ENCODE data around the gene PIGQ.

PIGQ gene

DNA sequence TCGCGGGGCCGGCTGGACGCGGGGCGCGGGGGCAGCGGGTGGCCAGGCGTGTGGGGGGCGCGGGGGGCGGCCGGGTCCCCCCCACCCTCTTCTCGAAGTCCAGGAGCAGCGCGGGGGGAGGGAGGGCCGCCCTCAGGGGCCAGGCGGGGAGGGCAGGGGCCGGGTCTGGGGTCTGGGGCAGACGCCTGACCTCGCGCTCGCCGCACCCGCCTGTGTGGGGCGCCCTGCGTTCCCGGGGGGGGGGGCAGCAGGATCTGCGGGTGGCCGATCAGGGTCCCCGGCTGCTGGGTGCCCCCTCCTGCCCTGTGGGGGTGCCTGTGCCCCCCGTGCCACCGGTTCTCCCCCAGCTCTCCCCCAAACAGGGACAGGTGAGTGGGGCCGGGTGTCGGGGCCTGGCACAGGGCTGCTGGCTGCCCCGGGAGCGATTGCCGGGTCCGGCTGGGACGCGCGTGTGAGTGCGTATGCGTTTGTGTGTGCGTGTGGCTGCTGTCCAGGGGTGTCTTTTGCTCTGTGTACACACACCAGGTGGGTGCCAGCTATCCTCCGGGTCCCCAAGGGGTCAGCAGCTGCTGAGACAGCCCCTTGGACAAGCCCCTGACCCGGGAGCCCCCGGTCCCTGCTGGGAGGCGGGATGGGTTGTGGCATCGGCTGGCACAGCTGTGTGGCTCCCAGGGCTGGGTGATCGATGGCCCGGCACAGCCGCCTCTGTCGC is 8.9 kb upstream of the PIGQ start:
- no CpG with 5 or more reads among the region's 54 CpGs for WGBS (ENCODE audit: extremely low coverage, insufficient coverage, insufficient read length)
- Histone ChIP-seq H4K8ac (ENCODE audit: low read depth, low read length) (no peak overlapping the region), H3K9me3 (ENCODE audit: insufficient read depth, low read depth, low read length) (peaks cover 6% of the 10 kb centered on the region)

GRCh38 chr16:561413-561794 is 8.4 kb upstream of the PIGQ start:
- Histone ChIP-seq H2AFZ (ENCODE audit: insufficient read depth, low read length, poor library complexity) (no peak overlapping the region), H3K4me3 (ENCODE audit: low read depth, low read length) (no peak overlapping the region), H3K27ac (ENCODE audit: low read depth, low read length) (no peak overlapping the region), H3K23ac (ENCODE audit: low read length) (no peak overlapping the region), H3K4me1 (ENCODE audit: control insufficient read depth in 1 of 2, insufficient read depth in 2 of 2, low read length in 2 of 2) (peaks cover 16 to 17% of the 10 kb centered on the region in 2 experiments), H2BK12ac (ENCODE audit: low read length) (no peak overlapping the region), H3K18ac (ENCODE audit: low read length) (no peak overlapping the region), H3K9ac (ENCODE audit: low read length) (no peak overlapping the region), H3K9me3 (ENCODE audit: insufficient read depth, low read depth, low read length) (peaks cover 6% of the 10 kb centered on the region), H3K27me3 (ENCODE audit: insufficient read depth, low read length) (peaks cover 36% of the 10 kb centered on the region), H3K14ac (ENCODE audit: low read length) (no peak overlapping the region), H3K79me2 (ENCODE audit: control insufficient read depth, insufficient read depth, low read length, poor library complexity) (no peaks in the 10 kb centered on the region), H2BK5ac (ENCODE audit: low read depth, low read length, poor library complexity) (no peak overlapping the region), H2AK5ac (ENCODE audit: low read length) (no peak overlapping the region), H4K91ac (ENCODE audit: low read depth, low read length) (no peak overlapping the region), H3K4me2 (ENCODE audit: low read length) (no peak overlapping the region), H3K79me1 (ENCODE audit: low read length) (peaks cover 1% of the 10 kb centered on the region), H4K8ac (ENCODE audit: low read depth, low read length) (no peak overlapping the region), H3K36me3 (ENCODE audit: control insufficient read depth in 1 of 2, insufficient read depth in 2 of 2, low read length in 2 of 2) (no peaks in the 10 kb centered on the region), H3K4ac (ENCODE audit: low read depth, low read length) (no peak overlapping the region), H4K12ac (ENCODE audit: low read depth, low read length) (no peak overlapping the region), H2BK120ac (ENCODE audit: insufficient read depth, low read length, poor library complexity) (no peak overlapping the region)
- no CpG with 5 or more reads among the region's 15 CpGs for WGBS (ENCODE audit: extremely low coverage, insufficient coverage, insufficient read length)
- DNase-seq = no peak

More for the DNA sequence above, 8.9 kb upstream of the PIGQ start:
- H2BK120ac ChIP-seq (ENCODE audit: insufficient read depth, low read length, poor library complexity) = no peak overlapping the region
- H3K4me3 ChIP-seq (ENCODE audit: low read depth, low read length) = no peak overlapping the region
- no peak overlapping the region for H2BK12ac ChIP-seq (ENCODE audit: low read length)
- H3K36me3 ChIP-seq (ENCODE audit: control insufficient read depth in 1 of 2, insufficient read depth in 2 of 2, low read length in 2 of 2) = no peaks in the 10 kb centered on the region
- no peak overlapping the region for H2AFZ ChIP-seq (ENCODE audit: insufficient read depth, low read length, poor library complexity)
- no peak overlapping the region for H3K18ac ChIP-seq (ENCODE audit: low read length)
- no peak overlapping the region for H2AK5ac ChIP-seq (ENCODE audit: low read length)
- peaks cover 11% of the 10 kb centered on the region in 2 experiments for H3K4me1 ChIP-seq (ENCODE audit: control insufficient read depth in 1 of 2, insufficient read depth in 2 of 2, low read length in 2 of 2)
- no peak overlapping the region for H2BK5ac ChIP-seq (ENCODE audit: low read depth, low read length, poor library complexity)
- no peak overlapping the region for H3K27ac ChIP-seq (ENCODE audit: low read depth, low read length)
- H3K79me1 ChIP-seq (ENCODE audit: low read length) = no peaks in the 10 kb centered on the region
- H3K14ac ChIP-seq (ENCODE audit: low read length) = no peak overlapping the region
- peaks cover 36% of the 10 kb centered on the region for H3K27me3 ChIP-seq (ENCODE audit: insufficient read depth, low read length)
- no peak overlapping the region for H4K12ac ChIP-seq (ENCODE audit: low read depth, low read length)
- DNase-seq = no peak
- no peaks in the 10 kb centered on the region for H3K79me2 ChIP-seq (ENCODE audit: control insufficient read depth, insufficient read depth, low read length, poor library complexity)
- H4K91ac ChIP-seq (ENCODE audit: low read depth, low read length) = no peak overlapping the region
- no peak overlapping the region for H3K4ac ChIP-seq (ENCODE audit: low read depth, low read length)
- no peak overlapping the region for H3K23ac ChIP-seq (ENCODE audit: low read length)
- no peak overlapping the region for H3K4me2 ChIP-seq (ENCODE audit: low read length)
- H3K9ac ChIP-seq (ENCODE audit: low read length) = no peak overlapping the region

DNA sequence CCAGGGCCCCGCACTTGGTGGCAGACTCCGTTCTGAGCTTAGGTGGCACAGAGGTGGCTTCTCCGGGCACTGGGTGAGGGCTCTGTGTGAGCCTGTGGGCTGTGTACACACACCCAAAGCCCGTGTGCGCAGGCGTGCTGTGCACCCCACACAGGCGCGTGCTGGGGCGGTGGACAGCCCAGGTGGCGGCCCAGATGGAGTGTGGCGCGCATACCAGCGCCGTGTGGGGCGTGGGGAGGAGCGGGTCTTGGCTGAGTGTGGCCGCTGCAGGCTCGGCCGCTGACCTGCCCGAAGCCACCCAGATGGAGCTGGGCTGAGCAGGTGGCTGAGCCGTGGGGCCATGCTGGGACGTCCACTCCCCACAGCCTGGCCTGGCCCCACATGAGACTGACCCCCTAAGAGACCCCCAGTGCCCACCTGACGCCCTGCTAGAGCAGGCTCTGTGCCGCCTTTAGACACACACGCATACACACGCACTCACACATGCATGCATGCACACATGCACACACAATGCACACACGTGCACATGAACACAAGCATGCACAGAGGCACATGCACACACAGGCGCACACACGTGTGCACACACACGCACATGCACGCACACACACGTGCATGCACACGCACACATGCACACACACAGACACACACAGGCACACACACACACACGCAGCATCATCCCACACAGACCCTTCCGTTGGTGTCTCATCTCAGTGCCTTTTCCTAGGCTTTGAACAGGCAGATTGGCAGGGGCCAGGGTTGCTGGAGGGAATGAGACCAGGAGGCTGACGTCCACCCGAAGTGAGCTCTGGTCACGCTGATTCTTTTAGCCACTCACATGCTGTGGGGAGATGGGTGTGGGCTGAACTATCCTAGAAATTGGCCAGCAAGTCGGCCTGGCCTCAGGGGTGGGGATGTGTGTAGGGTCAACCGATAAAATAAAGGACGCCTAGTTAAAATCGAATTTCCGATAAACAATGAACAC is 7.5 kb upstream of the PIGQ start:
- no peak overlapping the region for H2BK5ac ChIP-seq (ENCODE audit: low read depth, low read length, poor library complexity)
- no peak overlapping the region for H3K4ac ChIP-seq (ENCODE audit: low read depth, low read length)
- no peak overlapping the region for H3K27ac ChIP-seq (ENCODE audit: low read depth, low read length)
- H2AFZ ChIP-seq (ENCODE audit: insufficient read depth, low read length, poor library complexity) = no peak overlapping the region
- WGBS (ENCODE audit: extremely low coverage, insufficient coverage, insufficient read length) = no CpG with 5 or more reads among the region's 43 CpGs
- H3K9me3 ChIP-seq (ENCODE audit: insufficient read depth, low read depth, low read length) = peaks cover 6% of the 10 kb centered on the region
- H3K9ac ChIP-seq (ENCODE audit: low read length) = no peak overlapping the region
- no peak overlapping the region for H3K14ac ChIP-seq (ENCODE audit: low read length)
- H3K79me2 ChIP-seq (ENCODE audit: control insufficient read depth, insufficient read depth, low read length, poor library complexity) = no peaks in the 10 kb centered on the region
- H3K36me3 ChIP-seq (ENCODE audit: control insufficient read depth in 1 of 2, insufficient read depth in 2 of 2, low read length in 2 of 2) = no peaks in the 10 kb centered on the region
- H3K4me2 ChIP-seq (ENCODE audit: low read length) = no peak overlapping the region
- H3K23ac ChIP-seq (ENCODE audit: low read length) = no peak overlapping the region
- H4K8ac ChIP-seq (ENCODE audit: low read depth, low read length) = no peak overlapping the region
- H3K27me3 ChIP-seq (ENCODE audit: insufficient read depth, low read length) = peaks cover 36% of the 10 kb centered on the region
- H3K18ac ChIP-seq (ENCODE audit: low read length) = no peak overlapping the region
- peaks cover 4% of the 10 kb centered on the region for H3K79me1 ChIP-seq (ENCODE audit: low read length)
- H2AK5ac ChIP-seq (ENCODE audit: low read length) = no peak overlapping the region
- H2BK120ac ChIP-seq (ENCODE audit: insufficient read depth, low read length, poor library complexity) = no peak overlapping the region
- H3K4me3 ChIP-seq (ENCODE audit: low read depth, low read length) = peak overlapping the region; percentile 38
- no peak overlapping the region for H4K12ac ChIP-seq (ENCODE audit: low read depth, low read length)
- H4K91ac ChIP-seq (ENCODE audit: low read depth, low read length) = no peak overlapping the region
- no peak overlapping the region for H2BK12ac ChIP-seq (ENCODE audit: low read length)
- peaks cover 23 to 24% of the 10 kb centered on the region in 2 experiments for H3K4me1 ChIP-seq (ENCODE audit: control insufficient read depth in 1 of 2, insufficient read depth in 2 of 2, low read length in 2 of 2)
- DNase-seq = no peak

GRCh38 chr16:563072-563644 is 6.6 kb upstream of the PIGQ start:
- Histone ChIP-seq H2AFZ (ENCODE audit: insufficient read depth, low read length, poor library complexity) (no peak overlapping the region), H2AK5ac (ENCODE audit: low read length) (no peak overlapping the region), H4K12ac (ENCODE audit: low read depth, low read length) (no peak overlapping the region), H3K4me1 (ENCODE audit: control insufficient read depth in 1 of 2, insufficient read depth in 2 of 2, low read length in 2 of 2) (peaks cover 23 to 24% of the 10 kb centered on the region in 2 experiments), H3K18ac (ENCODE audit: low read length) (no peak overlapping the region), H3K23ac (ENCODE audit: low read length) (no peak overlapping the region), H4K8ac (ENCODE audit: low read depth, low read length) (no peak overlapping the region), H3K27ac (ENCODE audit: low read depth, low read length) (no peak overlapping the region), H3K4me3 (ENCODE audit: low read depth, low read length) (no peak overlapping the region), H3K79me2 (ENCODE audit: control insufficient read depth, insufficient read depth, low read length, poor library complexity) (no peaks in the 10 kb centered on the region), H3K36me3 (ENCODE audit: control insufficient read depth in 1 of 2, insufficient read depth in 2 of 2, low read length in 2 of 2) (no peaks in the 10 kb centered on the region), H3K14ac (ENCODE audit: low read length) (no peak overlapping the region), H4K91ac (ENCODE audit: low read depth, low read length) (no peak overlapping the region), H2BK120ac (ENCODE audit: insufficient read depth, low read length, poor library complexity) (no peak overlapping the region), H3K79me1 (ENCODE audit: low read length) (peaks cover 4% of the 10 kb centered on the region), H2BK5ac (ENCODE audit: low read depth, low read length, poor library complexity) (no peak overlapping the region), H3K4ac (ENCODE audit: low read depth, low read length) (no peak overlapping the region), H3K4me2 (ENCODE audit: low read length) (no peak overlapping the region), H3K9me3 (ENCODE audit: insufficient read depth, low read depth, low read length) (peaks cover 6% of the 10 kb centered on the region), H3K9ac (ENCODE audit: low read length) (no peak overlapping the region), H2BK12ac (ENCODE audit: low read length) (no peak overlapping the region), H3K27me3 (ENCODE audit: insufficient read depth, low read length) (peaks cover 34% of the 10 kb centered on the region)
- no CpG with 5 or more reads among the region's 30 CpGs for WGBS (ENCODE audit: extremely low coverage, insufficient coverage, insufficient read length)
- no peak for DNase-seq

Data from trophoblast cell (in vitro differentiated cells and primary cell).